HCT116 (cell line): ENCODE measurements around the gene SPX. TPM values are rescaled to one million over a fixed set of nuclear protein-coding genes. Genes with fewer than 3 reads are reported as not detected.

Experiments used
- ATAC-seq: fragments of 200-7000 bp; cut with Tn5 transposase; 2 replicates; pipeline ENCODE4 v1.9.1; 2020; ENCODE audit warnings: mild to moderate bottlenecking, moderate library complexity
- BruUV-seq: library from RNA; stranded (reverse); fragments of 400-500 nt; replicated peaks from 2 replicates; lab custom pipeline; 2021; lab: Mats Ljungman, UMichigan
- CTCF ChIA-PET: fragments of 300-600 bp; sonication (Branson Sonifier 250); formaldehyde crosslinking; loops from one replicate; lab custom pipeline; 2021; ENCODE audit warnings: antibody characterized with exemption; lab: Charles Lee
- POLR2A ChIA-PET: fragments of 300-600, 350-600 bp; sonication (Branson Sonifier 250); formaldehyde crosslinking; loops from one replicate; lab custom pipeline; 2021; ENCODE audit warnings: antibody characterized with exemption; lab: Charles Lee
- RAD21 ChIA-PET, 2 experiments: fragments of 300-600 bp; sonication (Branson Sonifier 250); formaldehyde crosslinking; loops; one replicate each; lab custom pipeline; 2023; ENCODE audit warnings: low total read pairs in 2 of 2; ENCODE audit not compliant: uncharacterized antibody in 2 of 2, unreplicated experiment in 2 of 2, low non-redundant PET in 1 of 2; lab: Charles Lee
- DNase-seq: peaks from one replicate; pipeline ENCODE4 v3.0.0-alpha.2; 2010; ENCODE audit warnings: low read depth, low spot score
- H2AFZ ChIP-seq: fragments of 200-600 bp; shearing (Covaris generic), sonication (generic); 2 replicates; pipeline ENCODE4 v1.6.1; 2017; ENCODE audit warnings: low read depth, mixed run types, mixed read lengths, antibody characterized with exemption, low read length; ENCODE audit not compliant: poor library complexity, severe bottlenecking
- H3K27ac ChIP-seq: 2 replicates; pipeline ENCODE4 v1.5.1; 2012; ENCODE audit warnings: low read depth, low read length
- H3K27me3 ChIP-seq: fragments of 200-600 bp; sonication (generic); 2 replicates; pipeline ENCODE4 v1.6.1; 2016; ENCODE audit warnings: mixed run types, low read length, mixed read lengths; ENCODE audit not compliant: insufficient read depth
- H3K36me3 ChIP-seq, 2 experiments: fragments of 200-500 bp in 1 of 2; fragments of 200-600 bp in 1 of 2; sonication (Bioruptor generic) in 1 of 2; sonication (generic) in 1 of 2; 2 replicates each; pipeline versions ENCODE4 v1.5.1 to v1.6.1; 2014 to 2016; ENCODE audit warnings: low read length in 2 of 2, inconsistent platforms in 1 of 2, mixed read lengths in 1 of 2, mixed run types in 1 of 2; ENCODE audit not compliant: insufficient read depth in 2 of 2, control insufficient read depth in 1 of 2
- H3K4me1 ChIP-seq, 2 experiments: fragments of 200-600 bp in 1 of 2; sonication (generic) in 1 of 2; 2 replicates each; pipeline versions ENCODE4 v1.5.1 to v1.6.1; 2012 to 2017; ENCODE audit warnings: low read length in 2 of 2, inconsistent platforms in 1 of 2, mild to moderate bottlenecking in 1 of 2, mixed read lengths in 1 of 2, mixed run types in 1 of 2, moderate library complexity in 1 of 2; ENCODE audit not compliant: insufficient read depth in 2 of 2, control insufficient read depth in 1 of 2
- H3K4me2 ChIP-seq: fragments of 200-600 bp; sonication (generic); 2 replicates; pipeline ENCODE4 v1.6.1; 2017; ENCODE audit warnings: mixed run types, low read length, mixed read lengths
- H3K4me3 ChIP-seq, 2 experiments: fragments of 200-600 bp in 1 of 2; sonication (generic) in 1 of 2; replicated peaks in 1 of 2; 2 replicates each; pipeline ENCODE4 v1.5.1; 2011 to 2016; ENCODE audit warnings: low read length in 2 of 2, control low read depth in 1 of 2, low read depth in 1 of 2, mild to moderate bottlenecking in 1 of 2, mixed read lengths in 1 of 2, mixed run types in 1 of 2
- H3K79me2 ChIP-seq: fragments of 200-600 bp; sonication (generic); 2 replicates; pipeline ENCODE4 v1.6.1; 2017; ENCODE audit warnings: mild to moderate bottlenecking, mixed run types, low read length, moderate library complexity, mixed read lengths; ENCODE audit not compliant: insufficient read depth
- H3K9ac ChIP-seq: fragments of 200-600 bp; sonication (generic); 2 replicates; pipeline ENCODE4 v1.6.1; 2016; ENCODE audit warnings: low read length, mixed read lengths
- H3K9me2 ChIP-seq: fragments of 200-600 bp; sonication (generic), shearing (Covaris generic); 2 replicates; pipeline ENCODE4 v1.6.1; 2017; ENCODE audit warnings: mixed run types, mild to moderate bottlenecking, moderate library complexity; ENCODE audit not compliant: insufficient read depth
- H3K9me3 ChIP-seq, 2 experiments: fragments of 200-500 bp in 1 of 2; fragments of 200-600 bp in 1 of 2; sonication (Bioruptor generic) in 1 of 2; sonication (generic) in 1 of 2; 2 replicates each; pipeline ENCODE4 v1.6.1; 2014 to 2017; ENCODE audit warnings: low read length in 2 of 2, mixed read lengths in 2 of 2, inconsistent platforms in 1 of 2, low read depth in 1 of 2, mild to moderate bottlenecking in 1 of 2, mixed run types in 1 of 2, moderate library complexity in 1 of 2; ENCODE audit not compliant: control insufficient read depth in 1 of 2, insufficient read depth in 1 of 2
- H4K20me1 ChIP-seq: fragments of 200-600 bp; sonication (generic), shearing (Covaris generic); 2 replicates; pipeline ENCODE4 v1.6.1; 2017; ENCODE audit warnings: mixed run types, mild to moderate bottlenecking, moderate library complexity; ENCODE audit not compliant: insufficient read depth
- CEBPB ChIP-seq: IDR thresholded peaks from 2 replicates; pipeline ENCODE4 v1.6.1; 2012; ENCODE audit warnings: low read depth
- EGR1 ChIP-seq: IDR thresholded peaks from 2 replicates; pipeline ENCODE4 v1.6.1; 2012; ENCODE audit warnings: low read depth
- ELF1 ChIP-seq: IDR thresholded peaks from 2 replicates; pipeline ENCODE4 v1.6.1; 2012; ENCODE audit warnings: low read depth, borderline replicate concordance
- EZH2 ChIP-seq: fragments of 200-600 bp; sonication (generic); IDR thresholded peaks from 2 replicates; pipeline ENCODE4 v1.6.1; 2017; ENCODE audit warnings: antibody characterized with exemption, mixed run types
- EZH2phosphoT487 ChIP-seq: fragments of 200-600 bp; IDR thresholded peaks from 2 replicates; pipeline ENCODE4 v1.6.1; 2018; ENCODE audit warnings: antibody characterized with exemption, borderline replicate concordance
- FOSL1 ChIP-seq: IDR thresholded peaks from 2 replicates; pipeline ENCODE4 v1.6.1; 2012; ENCODE audit warnings: low read depth
- JUND ChIP-seq: IDR thresholded peaks from 2 replicates; pipeline ENCODE4 v1.6.1; 2012
- POLR2A ChIP-seq: IDR thresholded peaks from 2 replicates; pipeline ENCODE4 v1.7.0; 2011; ENCODE audit warnings: borderline replicate concordance; ENCODE audit not compliant: insufficient read depth, insufficient read length; ENCODE audit errors: extremely low read depth
- POLR2AphosphoS5 ChIP-seq: IDR thresholded peaks from 2 replicates; pipeline ENCODE4 v1.6.1; 2011; ENCODE audit warnings: mild to moderate bottlenecking, low read depth, low read length, moderate library complexity
- RAD21 ChIP-seq: IDR thresholded peaks from 2 replicates; pipeline ENCODE4 v1.6.1; 2012; ENCODE audit warnings: low read depth, mild to moderate bottlenecking
- SIN3A ChIP-seq: IDR thresholded peaks from 2 replicates; pipeline ENCODE4 v1.6.1; 2012; ENCODE audit warnings: low read depth
- SP1 ChIP-seq: IDR thresholded peaks from 2 replicates; pipeline ENCODE4 v1.6.1; 2012; ENCODE audit warnings: low read depth
- SRF ChIP-seq: IDR thresholded peaks from 2 replicates; pipeline ENCODE4 v1.6.1; 2012; ENCODE audit warnings: low read depth
- YY1 ChIP-seq: IDR thresholded peaks from 2 replicates; pipeline ENCODE4 v1.6.1; 2011; ENCODE audit warnings: low read length, low read depth, moderate library complexity, mild to moderate bottlenecking; ENCODE audit not compliant: insufficient replicate concordance; ENCODE audit errors: extremely low read depth
- ZFX ChIP-seq: fragments of 450-650 bp; IDR thresholded peaks from 2 replicates; pipeline ENCODE4 v1.6.1; 2017
- ZNF274 ChIP-seq: fragments of 200-500 bp; sonication (Bioruptor generic); IDR thresholded peaks from 2 replicates; pipeline ENCODE4 v1.6.1; 2014; ENCODE audit warnings: mild to moderate bottlenecking, low read depth, low read length, inconsistent platforms
- intact Hi-C: fragments of 100-400 bp; cut with micrococcal nuclease; formaldehyde crosslinking; loops from 2 replicates; pipeline ENCODE4 v1.10.0; 2022
- total RNA-seq: library from RNA; stranded (reverse); gene quantifications from one replicate; pipeline ENCODE4 v1.2.1, GENCODE V29; 2021; ENCODE audit not compliant: unreplicated experiment
- TF ChIP-seq, protein P1 (sequence below): IDR thresholded peaks from 2 replicates; pipeline ENCODE4 v1.6.1; 2012; ENCODE audit warnings: low read depth
- TF ChIP-seq, protein P2 (sequence below): IDR thresholded peaks from 2 replicates; pipeline ENCODE4 v1.6.1; 2012
- TF ChIP-seq, protein P3 (sequence below): IDR thresholded peaks from 2 replicates; pipeline ENCODE4 v1.6.1; 2012
- TF ChIP-seq, protein P4 (sequence below), 3 experiments: fragments of 200-600 bp in 1 of 3; sonication (generic) in 1 of 3; IDR thresholded peaks in 2 of 3; conservative IDR thresholded peaks in 1 of 3; 2 replicates each; pipeline ENCODE4 v1.5.1; 2012 to 2017; ENCODE audit warnings: low read depth in 2 of 3, low read length in 2 of 3, antibody characterized with exemption in 1 of 3, borderline replicate concordance in 1 of 3, control low read depth in 1 of 3, mild to moderate bottlenecking in 1 of 3, mixed read lengths in 1 of 3, mixed run types in 1 of 3, moderate library complexity in 1 of 3; ENCODE audit not compliant: insufficient read depth in 1 of 3

SPX gene
- total RNA-seq, 1 experiment from 2014 or later, result 0.76 TPM

DNA sequence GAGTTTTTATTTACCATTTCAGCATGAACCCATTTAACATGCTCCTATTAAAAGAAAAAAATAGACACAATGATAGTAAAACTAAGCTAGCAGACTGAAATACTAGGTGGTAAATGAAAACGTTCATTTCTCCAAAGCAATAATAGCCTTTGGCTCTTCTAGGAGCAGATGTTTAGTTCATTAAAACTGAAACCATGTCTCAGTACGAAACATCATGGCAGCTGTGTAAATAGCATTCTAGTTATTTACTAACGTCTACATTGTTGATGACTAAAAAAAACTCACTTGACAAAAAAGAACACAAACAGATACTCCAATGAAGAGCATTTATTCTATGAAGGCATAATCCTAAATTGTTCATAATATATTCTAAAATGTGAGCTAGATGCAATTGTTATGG lies 42.6 kb upstream of the SPX start:
- TF ChIP-seq, protein P1, sequence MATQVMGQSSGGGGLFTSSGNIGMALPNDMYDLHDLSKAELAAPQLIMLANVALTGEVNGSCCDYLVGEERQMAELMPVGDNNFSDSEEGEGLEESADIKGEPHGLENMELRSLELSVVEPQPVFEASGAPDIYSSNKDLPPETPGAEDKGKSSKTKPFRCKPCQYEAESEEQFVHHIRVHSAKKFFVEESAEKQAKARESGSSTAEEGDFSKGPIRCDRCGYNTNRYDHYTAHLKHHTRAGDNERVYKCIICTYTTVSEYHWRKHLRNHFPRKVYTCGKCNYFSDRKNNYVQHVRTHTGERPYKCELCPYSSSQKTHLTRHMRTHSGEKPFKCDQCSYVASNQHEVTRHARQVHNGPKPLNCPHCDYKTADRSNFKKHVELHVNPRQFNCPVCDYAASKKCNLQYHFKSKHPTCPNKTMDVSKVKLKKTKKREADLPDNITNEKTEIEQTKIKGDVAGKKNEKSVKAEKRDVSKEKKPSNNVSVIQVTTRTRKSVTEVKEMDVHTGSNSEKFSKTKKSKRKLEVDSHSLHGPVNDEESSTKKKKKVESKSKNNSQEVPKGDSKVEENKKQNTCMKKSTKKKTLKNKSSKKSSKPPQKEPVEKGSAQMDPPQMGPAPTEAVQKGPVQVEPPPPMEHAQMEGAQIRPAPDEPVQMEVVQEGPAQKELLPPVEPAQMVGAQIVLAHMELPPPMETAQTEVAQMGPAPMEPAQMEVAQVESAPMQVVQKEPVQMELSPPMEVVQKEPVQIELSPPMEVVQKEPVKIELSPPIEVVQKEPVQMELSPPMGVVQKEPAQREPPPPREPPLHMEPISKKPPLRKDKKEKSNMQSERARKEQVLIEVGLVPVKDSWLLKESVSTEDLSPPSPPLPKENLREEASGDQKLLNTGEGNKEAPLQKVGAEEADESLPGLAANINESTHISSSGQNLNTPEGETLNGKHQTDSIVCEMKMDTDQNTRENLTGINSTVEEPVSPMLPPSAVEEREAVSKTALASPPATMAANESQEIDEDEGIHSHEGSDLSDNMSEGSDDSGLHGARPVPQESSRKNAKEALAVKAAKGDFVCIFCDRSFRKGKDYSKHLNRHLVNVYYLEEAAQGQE, result no peak
- TF ChIP-seq RAD21, result no peak
- TF ChIP-seq, protein P2, sequence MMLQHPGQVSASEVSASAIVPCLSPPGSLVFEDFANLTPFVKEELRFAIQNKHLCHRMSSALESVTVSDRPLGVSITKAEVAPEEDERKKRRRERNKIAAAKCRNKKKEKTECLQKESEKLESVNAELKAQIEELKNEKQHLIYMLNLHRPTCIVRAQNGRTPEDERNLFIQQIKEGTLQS, result no peak
- TF ChIP-seq POLR2A, result no peak
- no peak for TF ChIP-seq FOSL1
- no peak for TF ChIP-seq CEBPB
- no peak for TF ChIP-seq ZFX
- TF ChIP-seq EGR1, result no peak
- no peak for TF ChIP-seq SP1
- no peak for TF ChIP-seq EZH2
- TF ChIP-seq, protein P3, sequence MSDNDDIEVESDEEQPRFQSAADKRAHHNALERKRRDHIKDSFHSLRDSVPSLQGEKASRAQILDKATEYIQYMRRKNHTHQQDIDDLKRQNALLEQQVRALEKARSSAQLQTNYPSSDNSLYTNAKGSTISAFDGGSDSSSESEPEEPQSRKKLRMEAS, result no peak
- TF ChIP-seq EZH2phosphoT487, result no peak
- no peak for TF ChIP-seq SIN3A
- no peak for TF ChIP-seq ZNF274
- no peak for TF ChIP-seq SRF
- TF ChIP-seq POLR2AphosphoS5, result no peak
- TF ChIP-seq, protein P4, sequence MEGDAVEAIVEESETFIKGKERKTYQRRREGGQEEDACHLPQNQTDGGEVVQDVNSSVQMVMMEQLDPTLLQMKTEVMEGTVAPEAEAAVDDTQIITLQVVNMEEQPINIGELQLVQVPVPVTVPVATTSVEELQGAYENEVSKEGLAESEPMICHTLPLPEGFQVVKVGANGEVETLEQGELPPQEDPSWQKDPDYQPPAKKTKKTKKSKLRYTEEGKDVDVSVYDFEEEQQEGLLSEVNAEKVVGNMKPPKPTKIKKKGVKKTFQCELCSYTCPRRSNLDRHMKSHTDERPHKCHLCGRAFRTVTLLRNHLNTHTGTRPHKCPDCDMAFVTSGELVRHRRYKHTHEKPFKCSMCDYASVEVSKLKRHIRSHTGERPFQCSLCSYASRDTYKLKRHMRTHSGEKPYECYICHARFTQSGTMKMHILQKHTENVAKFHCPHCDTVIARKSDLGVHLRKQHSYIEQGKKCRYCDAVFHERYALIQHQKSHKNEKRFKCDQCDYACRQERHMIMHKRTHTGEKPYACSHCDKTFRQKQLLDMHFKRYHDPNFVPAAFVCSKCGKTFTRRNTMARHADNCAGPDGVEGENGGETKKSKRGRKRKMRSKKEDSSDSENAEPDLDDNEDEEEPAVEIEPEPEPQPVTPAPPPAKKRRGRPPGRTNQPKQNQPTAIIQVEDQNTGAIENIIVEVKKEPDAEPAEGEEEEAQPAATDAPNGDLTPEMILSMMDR (IDR thresholded peaks at IDR 0.05 in 2 of 3, conservative IDR thresholded peaks at IDR 0.05 in 1 of 3; ENCODE audit: borderline replicate concordance in 1 of 3, insufficient read depth in 1 of 3, low read depth in 2 of 3, low read length in 2 of 3), result no peak
- TF ChIP-seq YY1, result no peak
- no peak for TF ChIP-seq ELF1
- TF ChIP-seq JUND, result no peak
- TF ChIP-seq, all 23 proteins: peak for 0
- no peak overlapping the region for H3K4me3 ChIP-seq
- H4K20me1 ChIP-seq, result no peaks in the 10 kb centered on the region
- H3K9me2 ChIP-seq, result no peaks in the 10 kb centered on the region
- BruUV-seq, result no TSS peak
- intact Hi-C loops, result no loop called here
- no peak for ATAC-seq
- no peaks in the 10 kb centered on the region for H3K79me2 ChIP-seq
- POLR2A ChIA-PET, result no interaction called here
- H2AFZ ChIP-seq, result no peak overlapping the region
- CTCF ChIA-PET, result no interaction called here
- DNase-seq, result no peak
- RAD21 ChIA-PET, result no interaction called here
- no peaks in the 10 kb centered on the region for H3K27me3 ChIP-seq
- no peak overlapping the region for H3K9ac ChIP-seq
- peaks cover 4 to 6% of the 10 kb centered on the region in 2 experiments; a peak in 1 of 4 replicates for H3K36me3 ChIP-seq
- no peak overlapping the region for H3K27ac ChIP-seq
- H3K9me3 ChIP-seq, result no peaks in the 10 kb centered on the region
- H3K4me1 ChIP-seq, result no peaks in the 10 kb centered on the region
- H3K4me2 ChIP-seq, result no peak overlapping the region
